Peyer's patch (tissue), 4 donors: Measurements from ENCODE around the gene NBAS.

ENCODE experiments used
- POLR2A ChIP-seq, 2 donors: fragments of 450-650 bp; IDR thresholded peaks; one replicate each; pipeline ENCODE4 v1.5.1; 2017; ENCODE audit warnings: antibody characterized with exemption in 2 of 2, mild to moderate bottlenecking in 2 of 2, moderate library complexity in 2 of 2
- TF ChIP-seq, protein P1 (sequence below), 6 experiments: fragments of 450-650 bp in 4 of 6; fragments of 200-600 bp in 2 of 6; sonication (generic) in 1 of 6; IDR thresholded peaks; one replicate each; pipeline ENCODE4 v1.5.1; 2017 to 2019; ENCODE audit warnings: antibody characterized with exemption in 6 of 6, mild to moderate bottlenecking in 3 of 6, moderate library complexity in 1 of 6

DNA sequence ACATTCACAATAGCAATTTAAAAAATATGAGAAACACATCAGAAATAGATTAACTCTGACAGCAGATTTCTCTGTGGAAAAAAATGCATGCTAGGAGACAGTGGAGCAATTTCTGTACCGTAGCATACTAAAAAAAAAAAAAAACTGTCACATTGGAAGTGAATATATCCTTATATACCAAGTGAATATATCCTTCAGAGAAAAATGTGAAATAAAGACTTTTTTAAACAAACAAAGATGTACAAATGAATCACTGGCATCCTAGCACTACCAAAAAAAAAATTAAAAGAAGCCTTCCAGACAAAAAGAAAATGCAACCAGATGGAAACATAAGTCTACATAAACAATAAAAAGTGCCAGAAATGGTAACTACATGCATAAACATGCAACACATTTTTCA is 169.4 kb downstream of the NBAS start:
- TF ChIP-seq, protein P1, sequence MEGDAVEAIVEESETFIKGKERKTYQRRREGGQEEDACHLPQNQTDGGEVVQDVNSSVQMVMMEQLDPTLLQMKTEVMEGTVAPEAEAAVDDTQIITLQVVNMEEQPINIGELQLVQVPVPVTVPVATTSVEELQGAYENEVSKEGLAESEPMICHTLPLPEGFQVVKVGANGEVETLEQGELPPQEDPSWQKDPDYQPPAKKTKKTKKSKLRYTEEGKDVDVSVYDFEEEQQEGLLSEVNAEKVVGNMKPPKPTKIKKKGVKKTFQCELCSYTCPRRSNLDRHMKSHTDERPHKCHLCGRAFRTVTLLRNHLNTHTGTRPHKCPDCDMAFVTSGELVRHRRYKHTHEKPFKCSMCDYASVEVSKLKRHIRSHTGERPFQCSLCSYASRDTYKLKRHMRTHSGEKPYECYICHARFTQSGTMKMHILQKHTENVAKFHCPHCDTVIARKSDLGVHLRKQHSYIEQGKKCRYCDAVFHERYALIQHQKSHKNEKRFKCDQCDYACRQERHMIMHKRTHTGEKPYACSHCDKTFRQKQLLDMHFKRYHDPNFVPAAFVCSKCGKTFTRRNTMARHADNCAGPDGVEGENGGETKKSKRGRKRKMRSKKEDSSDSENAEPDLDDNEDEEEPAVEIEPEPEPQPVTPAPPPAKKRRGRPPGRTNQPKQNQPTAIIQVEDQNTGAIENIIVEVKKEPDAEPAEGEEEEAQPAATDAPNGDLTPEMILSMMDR (IDR thresholded peaks at IDR 0.05), result no peak
- TF ChIP-seq POLR2A (IDR thresholded peaks at IDR 0.05), result no peak
